A673 (cell line): ENCODE results near the gene FBXO21.

Source experiments
- EZH2 ChIP-seq: fragments of 200-600 bp; sonication (generic); IDR thresholded peaks from 2 replicates; pipeline ENCODE4 v1.6.1; 2017; ENCODE audit warnings: borderline replicate concordance, low read depth, mild to moderate bottlenecking, mixed read lengths, antibody characterized with exemption, low read length; ENCODE audit not compliant: poor library complexity, severe bottlenecking
- TF ChIP-seq, protein P1 (sequence below): fragments of 300-800, 200-600 bp; sonication (generic); conservative IDR thresholded peaks from 2 replicates; pipeline ENCODE4 v1.5.1; 2017; ENCODE audit warnings: low read depth, mild to moderate bottlenecking, antibody characterized with exemption, low read length, moderate library complexity, mixed read lengths

DNA sequence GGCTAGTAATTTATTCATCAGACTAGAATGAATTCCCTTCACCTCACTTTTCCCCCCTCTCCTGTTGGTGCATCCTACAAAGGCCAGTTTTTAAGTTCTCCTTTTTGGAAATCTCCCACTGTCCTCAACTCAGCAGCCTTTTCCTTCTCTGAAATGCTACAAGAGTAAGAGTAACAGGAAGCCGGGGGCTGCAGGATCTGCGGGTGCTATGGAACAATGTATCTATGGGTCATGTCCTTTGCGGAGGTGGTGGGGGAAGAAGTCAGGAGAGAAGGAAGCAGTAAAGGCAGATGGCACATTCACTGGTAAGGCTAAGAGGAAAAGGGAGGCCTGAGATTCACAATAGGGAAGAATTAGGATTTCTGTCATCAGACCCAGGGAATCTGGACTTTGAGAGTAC, 68.8 kb downstream of the FBXO21 start:
- TF ChIP-seq, protein P1, sequence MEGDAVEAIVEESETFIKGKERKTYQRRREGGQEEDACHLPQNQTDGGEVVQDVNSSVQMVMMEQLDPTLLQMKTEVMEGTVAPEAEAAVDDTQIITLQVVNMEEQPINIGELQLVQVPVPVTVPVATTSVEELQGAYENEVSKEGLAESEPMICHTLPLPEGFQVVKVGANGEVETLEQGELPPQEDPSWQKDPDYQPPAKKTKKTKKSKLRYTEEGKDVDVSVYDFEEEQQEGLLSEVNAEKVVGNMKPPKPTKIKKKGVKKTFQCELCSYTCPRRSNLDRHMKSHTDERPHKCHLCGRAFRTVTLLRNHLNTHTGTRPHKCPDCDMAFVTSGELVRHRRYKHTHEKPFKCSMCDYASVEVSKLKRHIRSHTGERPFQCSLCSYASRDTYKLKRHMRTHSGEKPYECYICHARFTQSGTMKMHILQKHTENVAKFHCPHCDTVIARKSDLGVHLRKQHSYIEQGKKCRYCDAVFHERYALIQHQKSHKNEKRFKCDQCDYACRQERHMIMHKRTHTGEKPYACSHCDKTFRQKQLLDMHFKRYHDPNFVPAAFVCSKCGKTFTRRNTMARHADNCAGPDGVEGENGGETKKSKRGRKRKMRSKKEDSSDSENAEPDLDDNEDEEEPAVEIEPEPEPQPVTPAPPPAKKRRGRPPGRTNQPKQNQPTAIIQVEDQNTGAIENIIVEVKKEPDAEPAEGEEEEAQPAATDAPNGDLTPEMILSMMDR = no peak
- TF ChIP-seq EZH2 = no peak
